ENCODE data around the gene TBC1D12. TPM values are rescaled to one million over a fixed set of nuclear protein-coding genes. Genes with fewer than 3 reads are reported as not detected.

TBC1D12 gene
- 47.6 TPM for total RNA-seq

GRCh38 chr10:94402204-94402842 is at the start of gene TBC1D12:
Gene TBC1D12 (plus strand): TSS chr10:94402541. CDS start chr10:94402614, 73 bp downstream.

GRCh38 chr10:94362360-94363250 is 39.7 kb upstream of the TBC1D12 start, which contains the start of gene NOC3L:
Gene NOC3L (minus strand): TSS chr10:94362939. CDS start chr10:94362838, 101 bp downstream.

DNA sequence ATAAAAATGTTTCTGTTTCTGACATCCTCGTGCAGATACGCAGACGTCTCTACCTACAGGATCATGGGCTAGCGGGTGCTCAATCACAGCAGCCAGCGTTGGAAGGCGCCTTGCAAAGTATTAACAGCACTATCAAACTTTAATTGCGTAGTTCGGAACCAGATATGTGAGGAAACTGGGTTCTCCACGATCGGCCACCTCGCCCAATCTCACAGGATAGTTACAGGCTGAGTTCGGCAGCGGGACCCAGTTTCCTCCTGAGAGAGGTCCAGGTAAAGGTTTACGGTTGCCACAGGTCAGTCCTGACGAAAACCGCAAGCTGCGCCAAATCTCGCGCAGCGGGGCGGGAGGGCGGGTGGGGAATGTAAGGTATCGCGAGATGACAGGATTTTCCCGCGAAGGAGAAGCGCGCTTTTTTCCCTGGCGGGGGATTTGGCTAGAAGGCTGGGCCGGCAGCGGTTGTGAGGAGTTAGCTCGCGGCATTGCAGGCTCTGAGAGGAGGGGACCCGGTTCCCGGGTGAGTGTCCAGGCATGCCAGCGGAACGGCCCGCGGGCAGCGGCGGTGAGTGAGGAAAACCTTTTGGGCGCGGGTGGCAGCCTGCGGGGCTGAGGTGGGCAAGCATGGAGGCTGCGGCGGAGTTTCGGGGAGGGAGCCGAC is 143.2 kb downstream of the TBC1D12 start, which contains the start of gene HELLS:
Gene HELLS (plus strand): TSS at position 398 of the 658 bp plus-strand sequence. CDS start 134 bp downstream, at position 532.

Other genes with a start within 250 kb of the TBC1D12 start
- 27.2 TPM for gene NOC3L, start 39.6 kb upstream of the TBC1D12 start, total RNA-seq
- gene HELLS, start 143.2 kb downstream of the TBC1D12 start, total RNA-seq: 59.5 TPM

All from parietal lobe (tissue), 1 donor.